ENCODE measurements around the gene ST3GAL3.

GRCh38 chr1:43731867-43732531 lies 24.7 kb downstream of the ST3GAL3 start:
- TF ChIP-seq, protein P1, sequence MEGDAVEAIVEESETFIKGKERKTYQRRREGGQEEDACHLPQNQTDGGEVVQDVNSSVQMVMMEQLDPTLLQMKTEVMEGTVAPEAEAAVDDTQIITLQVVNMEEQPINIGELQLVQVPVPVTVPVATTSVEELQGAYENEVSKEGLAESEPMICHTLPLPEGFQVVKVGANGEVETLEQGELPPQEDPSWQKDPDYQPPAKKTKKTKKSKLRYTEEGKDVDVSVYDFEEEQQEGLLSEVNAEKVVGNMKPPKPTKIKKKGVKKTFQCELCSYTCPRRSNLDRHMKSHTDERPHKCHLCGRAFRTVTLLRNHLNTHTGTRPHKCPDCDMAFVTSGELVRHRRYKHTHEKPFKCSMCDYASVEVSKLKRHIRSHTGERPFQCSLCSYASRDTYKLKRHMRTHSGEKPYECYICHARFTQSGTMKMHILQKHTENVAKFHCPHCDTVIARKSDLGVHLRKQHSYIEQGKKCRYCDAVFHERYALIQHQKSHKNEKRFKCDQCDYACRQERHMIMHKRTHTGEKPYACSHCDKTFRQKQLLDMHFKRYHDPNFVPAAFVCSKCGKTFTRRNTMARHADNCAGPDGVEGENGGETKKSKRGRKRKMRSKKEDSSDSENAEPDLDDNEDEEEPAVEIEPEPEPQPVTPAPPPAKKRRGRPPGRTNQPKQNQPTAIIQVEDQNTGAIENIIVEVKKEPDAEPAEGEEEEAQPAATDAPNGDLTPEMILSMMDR (CRISPR knock-in tag; IDR thresholded peaks at IDR 0.05) = no peak
- TF ChIP-seq MEIS2 (CRISPR knock-in tag; IDR thresholded peaks at IDR 0.05) = no peak
- no peak for TF ChIP-seq CCDC6 (CRISPR knock-in tag; IDR thresholded peaks at IDR 0.05)
- TF ChIP-seq, protein P2, sequence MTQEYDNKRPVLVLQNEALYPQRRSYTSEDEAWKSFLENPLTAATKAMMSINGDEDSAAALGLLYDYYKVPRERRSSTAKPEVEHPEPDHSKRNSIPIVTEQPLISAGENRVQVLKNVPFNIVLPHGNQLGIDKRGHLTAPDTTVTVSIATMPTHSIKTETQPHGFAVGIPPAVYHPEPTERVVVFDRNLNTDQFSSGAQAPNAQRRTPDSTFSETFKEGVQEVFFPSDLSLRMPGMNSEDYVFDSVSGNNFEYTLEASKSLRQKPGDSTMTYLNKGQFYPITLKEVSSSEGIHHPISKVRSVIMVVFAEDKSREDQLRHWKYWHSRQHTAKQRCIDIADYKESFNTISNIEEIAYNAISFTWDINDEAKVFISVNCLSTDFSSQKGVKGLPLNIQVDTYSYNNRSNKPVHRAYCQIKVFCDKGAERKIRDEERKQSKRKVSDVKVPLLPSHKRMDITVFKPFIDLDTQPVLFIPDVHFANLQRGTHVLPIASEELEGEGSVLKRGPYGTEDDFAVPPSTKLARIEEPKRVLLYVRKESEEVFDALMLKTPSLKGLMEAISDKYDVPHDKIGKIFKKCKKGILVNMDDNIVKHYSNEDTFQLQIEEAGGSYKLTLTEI (CRISPR knock-in tag; conservative IDR thresholded peaks at IDR 0.05) = no peak
- TF ChIP-seq ZNF615 (CRISPR knock-in tag; IDR thresholded peaks at IDR 0.05; ENCODE audit: borderline replicate concordance) = no peak
- TF ChIP-seq MIER3 (CRISPR knock-in tag; IDR thresholded peaks at IDR 0.05; ENCODE audit: borderline replicate concordance) = no peak

Measured in HepG2 (cell line).